ENCODE results near the gene RAB26. TPM values are rescaled to one million over a fixed set of nuclear protein-coding genes. Genes with fewer than 3 reads are reported as not detected.
"Not testable (repeated sequence)": the region's sequence is repeated elsewhere in the genome, so short reads cannot be mapped to it uniquely, and the experiment has no call there.

The RAB26 gene
- total RNA-seq, result 7.7 TPM

- DNase-seq (ENCODE audit: low spot score), result peak; percentile 82
Measured at GRCh38 chr16:2147981-2148671, at the start of gene RAB26. Gene RAB26, plus strand, starts transcription at chr16:2148625. Its CDS starts 159 bp downstream, at chr16:2148784.

GRCh38 chr16:2101581-2101980 lies 46.8 kb upstream of the RAB26 start:
- not testable (repeated sequence) for DNase-seq (ENCODE audit: low spot score)

GRCh38 chr16:2102471-2102870 lies 46.0 kb upstream of the RAB26 start:
- no peak for DNase-seq (ENCODE audit: low spot score)

GRCh38 chr16:2104464-2104863 lies 44.0 kb upstream of the RAB26 start:
- DNase-seq (ENCODE audit: low spot score), result not testable (repeated sequence)

- not testable (repeated sequence) for DNase-seq (ENCODE audit: low spot score)
Measured at GRCh38 chr16:2105291-2105690, 43.1 kb upstream of the RAB26 start.

GRCh38 chr16:2105769-2106168 lies 42.7 kb upstream of the RAB26 start:
- DNase-seq (ENCODE audit: low spot score), result not testable (repeated sequence)

- DNase-seq (ENCODE audit: low spot score), result not testable (repeated sequence)
Measured at GRCh38 chr16:2106211-2106610, 42.2 kb upstream of the RAB26 start.

- not testable (repeated sequence) for DNase-seq (ENCODE audit: low spot score)
Measured at GRCh38 chr16:2107121-2107790, 41.2 kb upstream of the RAB26 start.

GRCh38 chr16:2107791-2108125 lies 40.7 kb upstream of the RAB26 start:
- DNase-seq (ENCODE audit: low spot score), result not testable (repeated sequence)

GRCh38 chr16:2108446-2109270 lies 39.8 kb upstream of the RAB26 start:
- DNase-seq (ENCODE audit: low spot score), result not testable (repeated sequence)

- DNase-seq (ENCODE audit: low spot score), result not testable (repeated sequence)
Measured at GRCh38 chr16:2109271-2109580, 39.2 kb upstream of the RAB26 start.

GRCh38 chr16:2109872-2110271 lies 38.6 kb upstream of the RAB26 start:
- not testable (repeated sequence) for DNase-seq (ENCODE audit: low spot score)

GRCh38 chr16:2110332-2111008 lies 38.0 kb upstream of the RAB26 start:
- not testable (repeated sequence) for DNase-seq (ENCODE audit: low spot score)

GRCh38 chr16:2111009-2111353 lies 37.4 kb upstream of the RAB26 start:
- DNase-seq (ENCODE audit: low spot score), result not testable (repeated sequence)

GRCh38 chr16:2111412-2112335 lies 36.8 kb upstream of the RAB26 start:
- not testable (repeated sequence) for DNase-seq (ENCODE audit: low spot score)

- not testable (repeated sequence) for DNase-seq (ENCODE audit: low spot score)
Measured at GRCh38 chr16:2112539-2113106, 35.8 kb upstream of the RAB26 start.

- DNase-seq (ENCODE audit: low spot score), result not testable (repeated sequence)
Measured at GRCh38 chr16:2114225-2114624, 34.2 kb upstream of the RAB26 start.

- not testable (repeated sequence) for DNase-seq (ENCODE audit: low spot score)
Measured at GRCh38 chr16:2114885-2115590, 33.4 kb upstream of the RAB26 start.

GRCh38 chr16:2115591-2115973 lies 32.8 kb upstream of the RAB26 start:
- no peak for DNase-seq (ENCODE audit: low spot score)

- not testable (repeated sequence) for DNase-seq (ENCODE audit: low spot score)
Measured at GRCh38 chr16:2116428-2116827, 32.0 kb upstream of the RAB26 start.
